Frontal cortex (tissue), 4 donors: ENCODE measurements around the gene ZFP62. TPM values are rescaled to one million over a fixed set of nuclear protein-coding genes. Genes with fewer than 3 reads are reported as not detected.
"Not testable (repeated sequence)": the region's sequence is repeated elsewhere in the genome, so short reads cannot be mapped to it uniquely, and the experiment has no call there.

Experiments
- DNase-seq, 2 donors: peaks; one replicate each; pipeline ENCODE4 v3.0.0; 2012; ENCODE audit warnings: low spot score in 2 of 2
- FAIRE-seq: peaks from 2 replicates; lab custom pipeline; 2012; peaks lifted over from hg19 to GRCh38; lab: Jason Lieb, UNC
- total RNA-seq: library from RNA; depleted of rRNA; stranded (reverse); fragments of >200 nt; gene quantifications from one replicate; pipeline ENCODE4 v1.2.3, GENCODE V29; 2014
- donor health status: control.
- donor health status: control.
- donor health status: control.

The ZFP62 gene
- total RNA-seq, 1 donor from 2014 or later = 57.5 TPM

DNA sequence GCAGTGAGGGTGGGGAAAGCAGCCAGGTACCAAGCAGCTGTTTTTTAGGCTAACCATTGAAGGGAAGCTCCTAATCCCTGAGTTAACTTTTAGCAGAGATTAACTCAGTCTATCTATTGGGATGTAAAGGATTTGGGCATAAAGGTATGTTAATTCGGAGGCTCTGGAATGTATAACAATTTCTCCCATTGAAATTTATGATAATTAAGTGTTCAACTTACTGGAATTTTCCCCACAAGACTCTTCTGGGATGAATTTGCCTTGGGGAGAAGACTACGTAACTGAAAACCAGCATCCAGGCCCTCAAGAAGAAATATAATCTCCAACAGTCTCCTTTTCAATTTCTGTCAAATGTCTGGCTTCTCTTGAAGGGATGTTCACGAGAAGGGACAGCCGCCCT, 23.6 kb downstream of the ZFP62 start:
- DNase-seq (no peak), FAIRE-seq (no peak)

DNA sequence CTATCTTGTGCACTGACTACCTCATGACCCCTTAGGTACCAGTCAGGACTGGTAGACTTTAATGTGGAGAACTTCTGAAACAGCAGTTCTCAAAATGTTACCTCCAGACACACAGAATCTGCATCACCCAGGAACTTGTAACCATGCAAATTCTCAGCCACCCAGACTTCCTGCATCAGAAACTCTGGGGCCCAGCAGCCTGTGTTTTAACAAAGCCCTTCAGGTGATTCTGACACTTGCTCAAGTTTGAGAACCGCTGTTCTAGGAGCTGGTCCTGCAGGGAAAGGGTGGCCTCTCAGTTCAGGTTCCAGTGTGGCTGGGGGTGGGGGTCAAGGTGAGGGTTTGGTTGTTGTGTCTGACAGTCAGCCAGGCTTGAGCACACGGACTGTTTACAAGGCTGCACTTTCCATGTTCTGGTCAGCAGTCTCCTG, 28.4 kb downstream of the ZFP62 start:
- FAIRE-seq = no peak
- DNase-seq = no peak

DNA sequence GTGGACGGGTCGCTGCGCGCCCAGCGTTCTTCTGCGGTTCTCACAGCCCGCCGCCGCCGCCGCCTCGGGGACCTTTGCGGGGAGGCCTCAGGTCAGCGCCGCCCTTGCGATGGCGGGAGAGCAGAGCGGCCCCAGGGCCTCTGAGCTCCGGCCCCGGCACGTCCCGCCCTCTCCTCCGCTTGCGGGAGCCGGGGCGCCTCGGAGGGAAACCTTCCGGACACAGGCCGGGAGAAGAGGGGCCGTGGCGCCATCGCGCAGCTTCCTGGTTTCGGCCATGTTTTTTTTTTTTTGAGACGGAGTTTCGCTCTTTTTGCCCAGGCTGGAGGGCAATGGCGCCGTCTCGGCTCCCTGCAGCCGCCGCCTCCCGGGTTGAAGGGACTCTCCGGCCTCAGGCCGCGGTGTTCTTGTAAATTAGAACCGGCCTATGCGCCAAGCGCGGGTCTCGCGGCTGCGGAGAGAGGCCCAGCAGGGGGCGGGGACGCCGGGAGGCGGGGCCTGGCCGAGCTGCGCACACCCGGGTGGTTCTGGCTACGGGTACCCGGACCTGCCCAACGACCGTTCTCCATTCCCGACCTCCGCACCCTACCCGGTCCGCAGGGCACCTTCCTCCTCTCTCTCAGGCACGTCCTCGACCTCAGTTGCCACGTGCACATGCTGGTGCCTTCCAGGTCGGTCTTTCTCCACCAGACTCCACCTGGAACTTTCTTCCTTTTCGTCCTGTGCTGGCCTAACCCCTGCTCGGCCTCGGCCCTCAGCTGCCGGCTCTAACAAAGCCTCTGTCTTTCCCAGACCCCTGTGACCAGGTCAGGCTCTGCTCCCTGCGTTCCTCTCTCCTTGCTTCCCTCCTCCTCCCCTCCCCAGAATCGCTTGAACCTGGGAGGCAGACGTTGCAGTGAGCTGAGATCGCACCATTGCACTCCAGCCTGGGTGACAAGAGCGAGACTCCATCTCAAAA, 29.7 kb downstream of the ZFP62 start:
- no peak for FAIRE-seq
- peak; percentile 83 to 85 for DNase-seq

DNA sequence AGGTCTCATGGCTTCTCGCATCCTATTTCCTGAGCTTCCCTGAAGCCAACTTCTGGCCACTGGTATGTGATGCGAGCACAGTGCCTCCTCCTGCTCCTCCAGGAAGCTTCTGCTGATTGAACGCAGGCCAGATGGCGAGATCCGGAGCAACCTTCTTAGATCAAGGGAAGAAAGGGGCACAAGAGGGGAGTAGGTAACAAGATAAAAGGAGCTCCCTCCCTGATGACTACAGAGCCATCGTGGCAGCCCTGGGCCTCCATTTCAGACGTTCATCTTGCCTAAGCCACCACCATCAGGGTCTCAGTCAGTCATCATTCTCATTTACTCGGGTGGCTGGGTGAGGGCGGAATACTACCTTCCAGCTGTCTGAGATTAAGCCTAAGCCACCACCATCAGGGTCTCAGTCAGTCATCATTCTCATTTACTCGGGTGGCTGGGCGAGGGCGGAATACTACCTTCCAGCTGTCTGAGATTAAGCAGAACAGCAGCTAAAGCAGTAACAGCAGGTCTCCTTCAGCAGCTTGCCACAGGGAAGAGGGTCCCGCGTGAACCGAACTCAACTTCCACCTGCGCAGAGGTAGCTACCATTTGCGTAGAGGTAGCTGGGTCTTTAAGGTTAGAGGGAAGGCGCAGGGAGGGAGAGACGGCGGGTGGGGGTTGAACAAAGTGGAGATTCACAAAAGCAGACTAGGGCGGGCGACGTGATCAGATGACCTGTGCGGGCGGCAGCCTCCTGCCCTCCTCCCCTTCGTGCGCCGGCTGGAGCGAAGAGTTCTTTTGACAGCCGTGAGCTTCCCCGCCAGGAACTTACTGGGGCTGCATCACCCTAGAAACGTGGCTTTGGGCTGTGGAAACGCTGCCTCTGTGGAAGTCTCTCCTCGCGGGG, 30.6 kb downstream of the ZFP62 start:
- FAIRE-seq = no peak
- DNase-seq = peak in 1 of 2 donors; percentile 53

DNA sequence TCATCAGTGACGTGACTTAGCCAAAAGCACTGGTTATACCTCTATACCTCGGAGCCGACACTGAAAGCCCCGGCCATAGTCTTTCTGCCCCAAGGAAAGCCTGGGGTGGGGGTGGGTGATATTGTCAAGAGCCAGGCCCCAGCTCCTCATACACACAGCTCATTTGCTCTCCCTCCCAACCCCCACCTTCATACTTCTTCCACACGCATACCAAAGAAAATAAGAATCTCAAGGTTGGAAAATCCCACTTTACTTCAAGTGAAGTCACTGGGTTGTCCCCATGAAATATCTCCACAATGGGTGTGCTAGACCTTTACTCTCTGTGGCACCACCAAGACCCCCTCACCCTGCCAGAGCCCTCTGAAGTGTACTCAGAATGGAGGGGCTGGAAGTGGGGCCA, 31.4 kb downstream of the ZFP62 start:
- FAIRE-seq = no peak

DNA sequence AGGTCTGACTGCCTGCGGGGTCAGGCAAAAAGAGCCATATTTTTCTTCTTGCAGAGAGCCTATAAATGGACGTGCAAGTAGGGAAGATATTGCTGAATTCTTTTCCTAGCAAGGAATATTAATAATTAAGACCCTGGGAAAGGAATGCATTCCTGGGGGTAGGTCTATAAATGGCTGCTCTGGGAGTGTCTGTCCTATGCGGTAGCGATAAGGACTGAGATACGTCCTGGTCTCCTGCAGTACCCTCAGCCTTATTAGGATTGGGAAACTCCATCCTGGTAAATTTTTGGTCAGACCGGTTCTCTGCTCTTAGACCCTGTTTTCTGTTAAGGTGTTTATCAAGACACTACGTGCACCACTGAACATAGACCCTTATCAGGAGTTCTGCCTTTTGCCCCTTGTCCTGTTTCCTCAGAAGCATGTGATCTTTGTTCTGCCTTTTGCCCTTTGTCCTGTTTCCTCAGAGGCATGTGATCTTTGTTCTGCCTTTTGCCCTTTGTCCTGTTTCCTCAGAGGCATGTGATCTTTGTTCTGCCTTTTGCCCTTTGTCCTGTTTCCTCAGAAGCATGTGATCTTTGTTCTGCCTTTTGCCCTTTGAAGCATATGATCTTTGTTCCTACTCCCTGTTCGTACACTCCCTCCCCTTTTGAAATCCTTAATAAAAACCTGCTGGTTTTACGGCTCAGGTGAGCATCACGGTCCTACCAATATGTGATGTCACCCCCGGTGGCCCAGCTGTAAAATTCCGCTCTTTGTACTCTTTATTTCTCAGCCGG, 32.1 kb downstream of the ZFP62 start:
- not testable (repeated sequence) for FAIRE-seq, DNase-seq

More for the DNA sequence above, 31.4 kb downstream of the ZFP62 start:
- DNase-seq = no peak

DNA sequence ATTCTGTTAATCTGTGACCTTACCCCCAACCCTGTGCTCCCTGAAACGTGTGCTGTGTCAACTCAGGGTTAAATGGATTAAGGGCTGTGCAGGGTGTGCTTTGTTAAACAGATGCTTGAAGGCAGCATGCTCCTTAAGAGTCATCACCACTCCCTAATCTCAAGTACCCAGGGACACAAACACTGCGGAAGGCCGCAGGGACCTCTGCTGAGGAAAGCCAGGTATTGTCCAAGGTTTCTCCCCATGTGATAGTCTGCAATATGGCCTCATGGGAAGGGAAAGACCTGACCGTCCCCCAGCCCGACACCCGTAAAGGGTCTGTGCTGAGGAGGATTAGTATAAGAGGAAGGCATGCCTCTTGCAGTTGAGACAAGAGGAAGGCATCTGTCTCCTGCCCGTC, 33.7 kb downstream of the ZFP62 start:
- FAIRE-seq, DNase-seq: not testable (repeated sequence)

DNA sequence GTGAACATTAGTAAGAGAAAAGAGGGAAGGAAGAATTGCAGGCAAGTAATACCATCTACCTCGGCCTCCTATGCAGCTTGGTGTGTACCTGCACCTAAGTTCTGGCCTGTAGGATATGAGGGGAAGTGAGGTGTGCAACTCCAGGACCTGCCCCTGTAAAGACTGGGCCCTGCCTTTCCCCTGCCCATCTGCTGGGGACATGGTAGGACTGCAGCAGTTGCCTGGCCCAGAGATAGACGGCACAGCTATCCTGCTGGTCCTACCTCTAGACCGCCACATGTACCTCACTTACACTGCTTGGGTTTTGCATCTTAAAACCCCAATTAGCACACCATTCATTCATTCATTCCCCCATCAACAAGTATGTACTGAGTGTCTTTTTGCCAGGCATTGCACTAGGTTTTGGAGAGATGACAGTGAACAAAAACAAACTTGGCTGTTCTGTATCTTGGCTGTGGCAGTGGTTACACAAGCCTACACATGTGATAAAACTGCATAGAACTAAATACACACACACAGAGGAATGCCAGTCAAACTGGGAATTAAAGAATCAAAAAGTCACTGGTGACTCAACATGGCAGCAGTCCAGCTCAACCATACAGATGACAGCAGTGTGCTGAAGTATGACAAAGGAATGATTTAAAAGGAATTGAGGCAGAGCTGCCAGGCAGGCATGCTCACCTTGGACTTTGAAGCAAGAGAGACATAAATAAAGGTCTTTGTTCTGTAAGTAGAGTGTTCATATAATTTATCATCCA, 35.1 kb downstream of the ZFP62 start:
- FAIRE-seq = no peak
- no peak for DNase-seq

DNA sequence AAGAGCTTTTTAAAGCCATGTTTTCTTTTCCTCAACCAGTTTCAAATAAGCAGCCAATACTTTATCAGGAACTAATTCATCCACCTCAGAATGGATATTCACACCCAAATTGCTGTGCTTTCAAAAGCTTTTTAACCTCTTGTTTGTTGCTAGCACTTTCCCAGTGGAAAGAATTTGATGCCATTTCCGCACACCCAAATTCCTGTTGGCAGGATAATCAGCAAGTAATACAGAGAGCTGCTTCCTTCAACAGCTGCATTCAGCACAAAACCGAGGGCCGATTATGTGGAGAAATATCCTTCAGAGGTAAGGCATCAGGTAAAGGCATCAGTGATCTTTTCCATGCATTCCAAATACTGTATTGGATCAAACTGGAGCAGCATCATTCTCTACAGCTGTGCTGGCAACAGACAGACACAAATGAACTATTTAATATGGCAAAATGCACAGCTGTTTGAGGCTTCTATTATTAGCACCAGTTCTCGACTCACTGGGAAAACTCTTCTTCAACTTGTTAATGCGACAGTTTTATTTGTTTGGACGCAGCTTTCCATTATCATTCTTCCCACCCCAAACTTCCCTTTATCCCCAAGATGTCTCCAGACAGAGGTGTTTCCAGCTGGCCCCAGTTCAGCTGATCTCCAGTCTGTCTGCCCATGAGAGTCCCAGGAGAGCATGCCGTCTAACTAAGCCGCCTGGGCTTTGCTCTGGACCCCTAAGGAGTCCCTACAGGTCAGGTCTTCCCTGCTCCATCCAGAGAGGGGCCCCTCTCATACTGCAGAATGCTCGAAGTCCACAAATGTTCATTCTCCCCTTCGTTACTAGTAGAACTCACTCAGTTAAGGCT, 36.2 kb downstream of the ZFP62 start:
- FAIRE-seq = no peak
- DNase-seq = no peak

DNA sequence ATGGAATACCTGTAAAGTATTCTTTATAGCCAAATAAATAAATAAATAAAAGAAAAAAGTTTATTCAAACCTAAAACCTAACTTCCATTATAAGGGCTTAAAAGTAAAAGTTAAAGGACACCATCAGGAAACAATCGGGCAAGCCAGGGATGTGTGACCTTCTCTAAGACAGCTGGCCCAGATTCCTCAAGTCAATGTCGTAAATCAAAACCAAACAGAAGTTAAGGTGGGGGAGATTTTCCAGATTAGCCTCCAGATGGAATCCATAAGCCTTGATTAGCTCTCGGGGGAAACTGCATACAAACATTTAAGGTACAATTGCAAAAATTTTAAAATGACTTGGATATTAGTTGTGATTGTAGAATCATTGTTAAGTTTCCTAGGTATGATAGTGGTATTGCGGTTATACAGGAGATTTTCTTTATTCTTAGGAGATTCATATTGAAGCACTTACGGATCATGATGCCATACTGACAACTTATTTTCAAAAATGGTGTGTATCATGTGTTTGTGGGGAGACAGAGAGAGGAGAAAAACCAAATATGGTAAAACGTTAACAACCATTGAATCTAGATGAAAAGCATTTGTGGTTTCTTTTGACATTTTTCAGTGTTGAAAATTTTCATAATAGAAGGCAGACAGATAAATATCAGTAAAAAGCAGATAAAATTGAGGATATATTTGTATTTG, 37.0 kb downstream of the ZFP62 start:
- DNase-seq = no peak
- FAIRE-seq = no peak

DNA sequence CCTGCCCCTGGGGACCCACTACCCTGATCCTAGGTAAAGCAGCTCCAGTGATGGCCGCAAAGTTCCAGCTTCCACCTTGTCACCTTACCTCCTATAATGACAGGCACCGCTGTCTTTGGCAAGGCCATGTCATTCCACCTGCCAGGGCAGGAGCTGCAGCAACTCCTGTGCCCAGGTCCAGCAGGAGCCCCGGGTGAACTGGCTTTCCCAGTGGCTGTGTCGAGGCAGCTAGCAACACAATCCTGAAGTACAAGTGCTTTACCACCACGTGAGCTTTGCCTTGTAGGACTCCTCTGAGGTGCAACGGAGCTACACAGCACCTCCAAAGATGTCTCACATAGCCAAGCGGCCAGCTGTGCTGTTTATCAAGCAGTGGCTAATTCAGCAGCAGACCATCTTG, 37.7 kb downstream of the ZFP62 start:
- DNase-seq (no peak), FAIRE-seq (no peak)

DNA sequence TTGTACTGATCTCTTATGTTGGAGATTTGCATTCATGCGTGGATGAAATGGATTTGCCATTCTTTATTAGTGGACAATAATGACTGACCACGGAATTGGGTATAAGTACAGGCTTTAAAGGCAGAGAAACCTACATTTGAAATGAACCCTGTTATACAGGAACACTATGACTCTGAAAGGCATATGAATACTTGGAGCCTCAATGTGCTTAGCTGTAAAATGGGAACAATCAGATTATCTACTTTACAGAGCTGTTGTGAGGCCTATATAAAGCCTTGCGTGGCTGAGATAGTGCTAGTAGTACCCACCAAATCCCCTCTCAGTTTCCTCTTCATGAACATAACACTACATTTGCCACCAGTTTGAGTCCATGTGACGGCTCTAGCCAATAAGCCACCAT, 39.5 kb downstream of the ZFP62 start:
- no peak for DNase-seq

DNA sequence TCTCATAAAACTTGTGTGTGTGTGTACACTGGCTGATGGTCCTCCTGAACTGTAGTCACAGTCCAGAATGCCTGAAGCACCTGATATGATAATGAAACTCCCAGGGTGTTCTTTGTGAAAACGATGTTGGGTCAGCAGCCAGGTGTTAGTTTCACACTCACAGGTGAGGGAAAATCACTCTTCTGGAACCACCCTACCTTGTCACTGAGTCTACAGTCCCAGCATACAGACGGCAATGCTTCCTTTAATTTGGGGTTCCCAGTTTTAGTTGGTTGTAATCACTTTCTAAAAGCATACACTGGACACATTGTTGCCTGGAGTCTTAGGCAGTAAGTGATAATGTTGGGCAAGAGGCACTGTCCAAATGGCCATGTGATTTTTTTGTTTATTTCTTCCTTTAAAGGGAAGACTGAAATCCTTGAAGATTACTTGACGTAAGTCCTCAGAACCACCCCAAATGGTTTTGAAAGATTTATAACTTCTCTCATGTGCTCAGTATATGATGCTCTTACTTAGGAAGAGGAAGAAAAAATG, 40.2 kb downstream of the ZFP62 start:
- no peak for DNase-seq
- no peak for FAIRE-seq

More for the DNA sequence above, 39.5 kb downstream of the ZFP62 start:
- no peak for FAIRE-seq

DNA sequence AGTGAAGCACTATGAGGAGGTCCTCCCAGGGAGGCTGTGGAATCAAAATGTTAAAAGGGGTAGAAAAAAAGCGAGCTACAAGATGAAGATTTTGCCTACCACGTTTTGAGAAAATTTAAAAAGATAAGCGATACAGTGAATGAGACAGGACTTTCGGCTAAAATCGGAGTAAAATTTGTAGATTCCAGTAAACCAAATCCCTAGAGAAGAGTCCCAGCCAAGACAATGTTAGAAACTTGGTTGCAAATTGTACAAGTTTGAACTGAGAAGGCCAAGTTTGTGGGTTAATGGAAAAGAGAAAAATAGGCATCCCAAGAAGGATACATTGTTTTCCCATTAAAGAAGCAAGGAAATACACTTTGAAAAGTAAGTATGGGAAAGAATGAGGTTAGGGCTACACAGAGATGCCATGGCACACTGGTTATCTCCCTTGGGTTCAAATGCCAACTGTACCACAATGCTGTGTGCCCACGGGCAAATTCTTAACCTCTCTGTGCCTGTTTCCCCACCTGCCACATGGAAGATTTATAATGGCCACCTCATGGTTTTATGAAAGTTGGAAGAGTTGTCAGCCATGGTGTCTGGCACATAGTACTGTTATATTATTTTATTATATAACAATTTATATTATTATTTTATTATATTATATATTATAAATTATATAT, 42.3 kb downstream of the ZFP62 start:
- no peak for DNase-seq
- FAIRE-seq = no peak

DNA sequence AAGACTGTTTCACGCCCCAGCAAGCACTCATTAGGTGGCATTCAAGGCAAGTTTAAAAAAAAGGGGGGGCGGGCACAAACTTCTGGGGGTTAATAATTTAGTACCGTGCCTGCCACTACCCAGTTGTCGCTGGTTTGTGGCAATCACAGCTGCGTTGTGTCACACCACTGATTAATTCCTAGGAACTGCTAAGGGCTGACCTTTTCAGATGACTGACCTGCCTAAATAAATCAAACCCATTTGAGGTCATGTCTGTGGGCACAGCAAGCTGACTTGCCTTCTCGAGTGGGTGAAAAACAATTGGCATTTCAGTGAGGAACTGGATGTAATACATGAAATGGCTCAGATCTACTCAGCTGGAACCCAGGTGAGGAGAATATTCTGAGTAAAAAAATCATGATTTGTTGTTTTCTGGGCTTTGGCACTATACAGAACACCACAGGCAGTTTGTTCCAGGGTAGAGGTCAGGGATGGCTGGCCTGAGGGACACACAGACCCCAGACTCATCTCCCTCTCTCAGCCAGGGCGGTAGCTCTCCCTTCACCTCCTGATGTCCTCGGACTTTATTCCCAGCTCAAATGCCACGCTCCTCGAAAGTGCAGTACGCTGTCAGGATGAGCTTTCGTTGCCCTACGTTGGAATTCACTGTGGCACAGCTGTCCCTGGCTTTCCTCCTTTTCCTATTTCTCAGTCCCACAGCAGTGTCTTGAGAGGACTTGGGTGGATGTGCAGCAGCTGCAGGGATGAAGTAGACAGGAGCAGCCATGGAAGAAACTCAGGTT, 43.0 kb downstream of the ZFP62 start:
- DNase-seq (no peak), FAIRE-seq (no peak)
